ENCODE results near the gene UBE3B. TPM values are rescaled to one million over a fixed set of nuclear protein-coding genes. Genes with fewer than 3 reads are reported as not detected.

UBE3B gene
- total RNA-seq, 1 donor: 14.8 TPM

DNA sequence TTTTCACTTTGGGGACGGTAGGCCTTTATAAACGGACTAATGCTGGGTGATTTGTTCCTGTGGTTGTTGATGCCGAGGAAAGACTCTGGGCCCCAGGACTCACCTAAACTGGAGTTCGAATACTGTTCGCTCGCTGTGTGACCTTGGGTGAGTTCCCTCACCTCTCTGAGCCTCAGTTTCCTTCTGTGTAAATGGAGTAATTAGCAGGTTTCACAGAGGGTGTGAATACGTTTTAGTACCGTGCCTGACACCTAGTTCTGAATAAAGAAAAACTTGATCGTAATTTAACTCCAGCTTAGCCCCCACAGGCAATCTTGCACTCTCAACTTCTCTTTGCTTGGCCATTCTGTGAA, 505 bp downstream of the UBE3B start:
- Histone ChIP-seq H3K27me3 (ENCODE audit: insufficient read depth, low read length) (no peaks in the 10 kb centered on the region), H3K4me1 (ENCODE audit: insufficient read depth, low read length) (peaks cover 36% of the 10 kb centered on the region), H3K9me3 (ENCODE audit: low read depth, low read length) (no peaks in the 10 kb centered on the region), H3K4me3 (ENCODE audit: low read length) (peak overlapping the region; percentile 92)

DNA sequence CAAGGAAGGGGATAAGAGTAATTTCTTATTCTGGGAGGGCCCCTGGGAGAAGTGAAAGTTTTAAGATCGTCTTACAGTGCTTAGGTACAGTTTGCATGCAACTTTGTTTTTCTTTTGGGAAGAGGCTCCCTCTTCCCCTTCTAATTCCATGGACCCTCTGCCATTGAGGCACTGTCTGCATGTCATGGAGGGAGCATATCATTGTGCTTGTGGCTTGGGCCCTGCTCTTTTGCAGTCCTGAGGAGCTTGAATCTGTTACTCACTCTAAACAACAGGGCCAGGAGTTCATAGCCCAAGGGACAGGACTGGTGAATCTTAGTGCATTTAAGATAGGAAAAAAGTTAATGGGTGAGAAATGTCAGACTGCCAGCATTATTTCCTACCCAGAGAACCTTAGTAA, 2.3 kb downstream of the UBE3B start:
- H3K9me3 ChIP-seq (ENCODE audit: low read depth, low read length): no peaks in the 10 kb centered on the region

DNA sequence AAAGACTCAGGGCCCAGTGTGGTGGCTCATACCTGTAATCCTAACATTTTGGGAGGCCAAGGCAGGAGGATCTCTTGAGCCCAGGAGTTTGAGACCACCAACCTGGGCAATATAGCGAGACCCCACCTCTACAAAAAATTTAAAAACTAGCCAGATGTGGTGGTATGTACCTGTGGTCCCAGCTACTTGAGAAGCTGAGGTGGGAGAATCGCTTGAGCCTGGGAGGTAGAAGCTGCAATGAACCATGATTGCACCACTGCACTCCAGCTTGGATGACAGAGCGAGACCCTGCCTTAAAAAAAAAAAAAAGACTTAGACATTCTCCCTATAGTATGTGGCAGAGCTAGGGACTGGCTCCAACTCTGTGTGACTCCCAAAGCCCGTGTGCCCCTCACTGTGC, 2.9 kb downstream of the UBE3B start:
- peaks cover 29% of the 10 kb centered on the region for H3K4me1 ChIP-seq (ENCODE audit: insufficient read depth, low read length)
- no peaks in the 10 kb centered on the region for H3K9me3 ChIP-seq (ENCODE audit: low read depth, low read length)
- no peaks in the 10 kb centered on the region for H3K27me3 ChIP-seq (ENCODE audit: insufficient read depth, low read length)
- H3K4me3 ChIP-seq (ENCODE audit: low read length): no peak overlapping the region

More for the DNA sequence above, 2.3 kb downstream of the UBE3B start:
- H3K27me3 ChIP-seq (ENCODE audit: insufficient read depth, low read length): no peaks in the 10 kb centered on the region
- no peak overlapping the region for H3K4me3 ChIP-seq (ENCODE audit: low read length)
- peaks cover 35% of the 10 kb centered on the region for H3K4me1 ChIP-seq (ENCODE audit: insufficient read depth, low read length)

DNA sequence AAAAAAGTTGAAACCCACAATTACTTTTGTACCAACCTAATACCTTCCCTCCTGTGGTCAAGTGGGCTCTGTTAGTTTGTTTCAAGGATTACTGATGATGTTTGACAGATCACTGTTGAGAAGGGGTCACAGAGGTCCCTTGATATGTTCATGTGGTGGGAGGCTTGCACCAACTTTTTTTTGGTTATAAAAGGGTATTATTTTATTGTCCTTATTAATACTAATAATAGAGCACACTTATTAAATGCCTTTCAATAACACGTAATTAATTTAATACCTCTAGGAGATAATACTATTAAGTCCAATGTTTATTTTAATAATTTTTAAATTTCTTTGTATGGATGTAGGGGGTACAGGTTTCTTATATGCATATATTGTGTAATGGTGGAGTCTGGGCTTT, 4.4 kb downstream of the UBE3B start:
- Histone ChIP-seq H3K4me1 (ENCODE audit: insufficient read depth, low read length) (peaks cover 14% of the 10 kb centered on the region), H3K9me3 (ENCODE audit: low read depth, low read length) (no peaks in the 10 kb centered on the region), H3K4me3 (ENCODE audit: low read length) (no peak overlapping the region), H3K27me3 (ENCODE audit: insufficient read depth, low read length) (no peaks in the 10 kb centered on the region)

DNA sequence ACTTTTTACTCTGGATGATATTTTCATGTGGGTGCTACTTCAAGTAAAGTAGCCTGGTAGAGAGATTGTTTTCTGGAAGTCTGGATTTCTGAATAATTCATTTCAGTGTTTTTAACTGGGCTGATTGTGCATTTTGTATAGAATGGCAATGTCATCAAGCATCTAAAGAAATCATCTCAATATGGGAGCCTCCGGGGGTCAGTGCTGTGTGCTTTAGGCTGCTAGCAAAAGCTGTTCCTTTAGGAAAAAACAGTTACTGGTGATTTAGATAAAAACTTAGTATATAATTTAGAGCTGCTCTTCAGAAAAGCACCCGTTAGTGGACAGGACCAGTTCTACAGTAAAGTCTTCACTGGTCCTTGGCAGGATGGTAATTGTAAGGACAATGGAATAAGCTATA, 5.1 kb downstream of the UBE3B start:
- H3K4me1 ChIP-seq (ENCODE audit: insufficient read depth, low read length): peaks cover 14% of the 10 kb centered on the region
- H3K4me3 ChIP-seq (ENCODE audit: low read length): no peak overlapping the region
- no peaks in the 10 kb centered on the region for H3K27me3 ChIP-seq (ENCODE audit: insufficient read depth, low read length)
- no peaks in the 10 kb centered on the region for H3K9me3 ChIP-seq (ENCODE audit: low read depth, low read length)

DNA sequence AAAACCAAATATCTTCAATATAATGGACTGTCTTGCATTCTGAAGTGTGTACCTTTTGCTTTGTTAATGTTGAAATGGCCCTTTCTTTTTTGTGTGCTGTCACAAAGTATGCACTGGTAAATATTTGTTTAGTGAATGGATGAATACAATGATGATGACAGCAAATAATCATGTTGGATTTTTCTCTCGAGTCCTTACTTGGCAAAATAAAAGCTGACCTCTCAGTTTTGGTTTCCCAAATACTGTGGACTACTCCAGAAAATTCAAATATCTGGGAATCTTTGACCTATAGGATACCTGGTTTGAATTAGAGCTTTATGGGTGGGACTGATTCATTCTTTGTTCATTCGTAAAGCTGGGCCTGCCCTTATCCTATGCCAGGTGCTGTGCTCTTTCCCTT, 5.5 kb downstream of the UBE3B start:
- no peaks in the 10 kb centered on the region for H3K9me3 ChIP-seq (ENCODE audit: low read depth, low read length)
- H3K4me3 ChIP-seq (ENCODE audit: low read length): no peak overlapping the region
- H3K27me3 ChIP-seq (ENCODE audit: insufficient read depth, low read length): no peaks in the 10 kb centered on the region
- H3K4me1 ChIP-seq (ENCODE audit: insufficient read depth, low read length): peaks cover 13% of the 10 kb centered on the region

DNA sequence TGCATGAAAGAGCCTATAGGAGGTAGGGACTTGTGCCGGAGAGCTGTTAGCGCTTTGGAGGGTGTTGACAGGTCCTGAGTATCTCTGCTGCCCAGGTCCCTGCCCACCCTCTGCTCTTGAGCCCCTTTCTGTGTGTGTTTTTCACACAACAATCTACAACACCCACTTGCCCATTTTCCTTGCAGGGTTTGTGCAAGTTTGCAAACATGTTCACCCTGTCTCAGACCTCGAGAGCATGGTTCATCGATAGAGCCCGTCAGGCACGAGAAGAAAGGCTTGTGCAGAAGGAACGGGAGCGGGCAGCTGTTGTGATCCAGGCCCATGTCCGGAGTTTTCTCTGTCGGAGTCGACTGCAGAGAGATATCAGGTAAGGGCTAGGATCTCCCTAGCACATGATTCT, 5.9 kb downstream of the UBE3B start:
- no peaks in the 10 kb centered on the region for H3K9me3 ChIP-seq (ENCODE audit: low read depth, low read length)
- no peak overlapping the region for H3K4me3 ChIP-seq (ENCODE audit: low read length)
- no peaks in the 10 kb centered on the region for H3K27me3 ChIP-seq (ENCODE audit: insufficient read depth, low read length)
- H3K4me1 ChIP-seq (ENCODE audit: insufficient read depth, low read length): peaks cover 9% of the 10 kb centered on the region

DNA sequence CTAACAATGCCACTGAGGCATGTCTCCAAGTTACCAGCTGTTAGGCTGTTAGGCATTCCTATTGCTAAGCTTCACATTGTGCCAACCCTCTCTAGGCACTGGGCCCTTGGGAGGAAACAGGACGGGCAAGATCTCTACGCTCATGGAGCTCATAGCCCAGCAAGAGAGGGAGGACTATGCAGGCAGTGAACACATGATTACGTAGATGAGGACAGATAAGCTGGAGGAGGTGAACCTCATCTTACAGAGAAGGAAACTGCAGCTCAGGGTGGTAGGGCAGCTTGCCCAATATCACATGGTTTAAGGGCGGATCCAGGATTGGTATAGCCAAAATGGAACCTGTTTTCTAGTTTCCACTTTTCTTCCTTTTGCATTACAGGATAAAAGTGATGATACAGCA, 7.8 kb downstream of the UBE3B start:
- Histone ChIP-seq H3K4me1 (ENCODE audit: insufficient read depth, low read length) (no peaks in the 10 kb centered on the region), H3K4me3 (ENCODE audit: low read length) (no peak overlapping the region), H3K9me3 (ENCODE audit: low read depth, low read length) (no peaks in the 10 kb centered on the region), H3K27me3 (ENCODE audit: insufficient read depth, low read length) (no peaks in the 10 kb centered on the region)

DNA sequence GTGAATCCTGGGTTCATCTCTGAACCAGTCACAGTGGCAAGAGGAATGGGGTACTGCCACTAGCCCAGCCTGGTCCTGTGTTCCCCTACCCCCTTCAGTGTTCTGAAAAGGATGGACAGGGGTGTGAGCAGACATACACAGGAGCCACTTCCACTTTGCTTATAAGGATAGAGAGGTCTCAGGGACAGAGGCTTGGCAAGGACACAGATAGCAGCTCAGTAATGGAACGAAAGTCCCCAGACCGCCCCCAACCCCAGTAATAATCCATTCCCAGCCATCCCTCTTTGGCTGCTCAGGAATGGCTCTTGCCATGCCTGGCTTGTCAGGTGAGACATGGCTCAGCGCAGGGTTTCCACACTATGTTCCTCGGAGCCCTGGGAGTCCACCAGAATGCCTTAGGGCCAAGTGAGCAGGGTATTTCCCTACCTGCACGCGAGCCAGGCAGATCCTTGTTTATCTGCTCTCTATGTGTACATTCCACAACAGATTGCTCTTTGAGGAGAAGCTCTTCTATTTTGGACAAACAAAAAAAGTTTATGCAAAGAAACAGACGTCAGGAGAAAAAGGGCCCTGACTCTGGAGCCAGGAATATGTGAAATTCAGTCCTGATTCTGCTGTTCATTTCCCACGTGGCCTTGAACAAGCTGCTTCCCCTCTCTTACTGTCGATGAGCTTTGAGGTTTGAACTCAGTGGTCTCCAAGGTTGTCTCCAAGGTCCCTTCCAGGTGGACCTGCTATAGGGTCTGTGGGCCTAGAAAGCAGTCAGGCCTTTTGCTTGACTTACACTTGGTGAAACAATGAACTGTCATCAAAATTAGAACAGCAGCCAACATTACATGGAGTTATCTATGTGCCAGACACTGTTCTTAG, 10.0 kb downstream of the UBE3B start:
- Histone ChIP-seq H3K9me3 (ENCODE audit: low read depth, low read length) (no peaks in the 10 kb centered on the region), H3K4me3 (ENCODE audit: low read length) (no peak overlapping the region), H3K4me1 (ENCODE audit: insufficient read depth, low read length) (no peaks in the 10 kb centered on the region), H3K27me3 (ENCODE audit: insufficient read depth, low read length) (no peaks in the 10 kb centered on the region)

DNA sequence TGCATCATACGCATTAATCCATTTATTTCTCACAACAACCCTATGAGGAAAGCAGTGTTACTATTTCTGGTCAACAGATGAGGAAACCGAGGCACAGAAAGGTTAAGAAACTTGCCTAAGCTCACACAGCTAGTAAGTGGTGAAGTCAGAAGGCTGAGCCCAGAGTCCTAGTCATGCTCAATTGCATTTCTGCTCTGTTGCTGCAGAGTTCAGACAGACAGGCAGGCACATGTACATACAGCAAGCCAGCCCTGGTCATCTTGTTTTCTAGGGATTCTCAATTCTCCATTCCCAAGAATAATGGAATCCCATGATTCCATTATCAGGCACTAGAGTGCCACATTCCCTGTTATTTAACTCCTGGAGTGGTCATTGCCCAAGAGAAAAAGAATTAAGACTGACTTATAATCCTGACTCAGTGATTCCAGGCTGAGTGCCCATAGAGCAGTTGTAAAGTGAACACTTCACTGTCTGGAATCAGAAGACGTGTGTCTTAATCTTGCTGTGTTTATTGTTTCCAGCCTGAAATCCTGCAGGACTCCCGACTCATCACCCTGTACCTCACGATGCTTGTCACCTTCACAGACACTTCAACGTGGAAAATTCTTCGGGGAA, 10.7 kb downstream of the UBE3B start:
- no peak overlapping the region for H3K4me3 ChIP-seq (ENCODE audit: low read length)
- H3K27me3 ChIP-seq (ENCODE audit: insufficient read depth, low read length): no peaks in the 10 kb centered on the region
- no peaks in the 10 kb centered on the region for H3K9me3 ChIP-seq (ENCODE audit: low read depth, low read length)
- H3K4me1 ChIP-seq (ENCODE audit: insufficient read depth, low read length): no peaks in the 10 kb centered on the region

DNA sequence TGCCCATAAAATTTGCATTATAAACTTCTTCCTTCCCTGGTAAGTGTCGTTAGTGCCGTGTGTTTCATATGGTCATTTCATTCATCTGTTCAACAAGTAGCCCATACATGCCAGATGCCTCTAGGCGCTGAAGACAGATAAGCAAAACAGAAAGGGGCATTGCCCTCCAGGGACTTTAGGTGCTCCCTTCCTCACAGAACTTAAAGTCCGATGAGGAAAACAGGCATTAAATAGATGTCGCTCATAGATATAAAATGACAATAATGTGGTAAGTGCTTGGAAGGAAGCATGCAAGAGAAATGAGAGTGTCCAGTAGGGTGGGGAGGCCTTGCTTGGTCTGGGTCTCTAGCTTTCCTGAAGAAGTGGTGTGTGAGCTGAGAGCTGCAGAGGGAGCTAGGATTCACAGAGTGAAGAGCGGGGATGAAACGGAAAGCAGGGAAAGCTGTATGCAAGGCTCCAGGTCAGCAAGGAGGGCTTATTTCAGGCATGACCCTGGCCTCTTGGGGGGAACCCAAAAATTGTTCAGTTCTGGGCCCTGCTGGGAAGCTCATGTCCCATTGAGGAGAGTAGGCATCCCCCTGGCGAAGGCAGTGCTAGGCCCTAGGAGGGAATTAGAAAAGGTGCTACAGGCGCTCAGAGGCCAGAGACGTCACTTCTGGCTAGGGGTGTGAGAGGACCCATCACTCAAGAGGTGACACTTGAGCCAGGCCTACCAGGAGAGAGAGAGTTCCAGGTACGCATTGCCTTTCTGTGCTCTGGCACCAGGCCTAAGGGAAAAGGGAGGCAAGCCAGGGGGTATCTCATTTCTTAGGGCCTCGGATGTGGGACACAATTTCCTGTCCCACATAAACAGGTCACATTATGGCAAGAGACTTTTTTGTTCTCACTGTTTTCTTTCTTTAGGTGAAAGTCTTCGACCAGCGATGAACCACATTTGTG, 11.9 kb downstream of the UBE3B start:
- no peak overlapping the region for H3K4me3 ChIP-seq (ENCODE audit: low read length)
- H3K9me3 ChIP-seq (ENCODE audit: low read depth, low read length): no peaks in the 10 kb centered on the region
- H3K4me1 ChIP-seq (ENCODE audit: insufficient read depth, low read length): no peaks in the 10 kb centered on the region
- H3K27me3 ChIP-seq (ENCODE audit: insufficient read depth, low read length): no peaks in the 10 kb centered on the region

DNA sequence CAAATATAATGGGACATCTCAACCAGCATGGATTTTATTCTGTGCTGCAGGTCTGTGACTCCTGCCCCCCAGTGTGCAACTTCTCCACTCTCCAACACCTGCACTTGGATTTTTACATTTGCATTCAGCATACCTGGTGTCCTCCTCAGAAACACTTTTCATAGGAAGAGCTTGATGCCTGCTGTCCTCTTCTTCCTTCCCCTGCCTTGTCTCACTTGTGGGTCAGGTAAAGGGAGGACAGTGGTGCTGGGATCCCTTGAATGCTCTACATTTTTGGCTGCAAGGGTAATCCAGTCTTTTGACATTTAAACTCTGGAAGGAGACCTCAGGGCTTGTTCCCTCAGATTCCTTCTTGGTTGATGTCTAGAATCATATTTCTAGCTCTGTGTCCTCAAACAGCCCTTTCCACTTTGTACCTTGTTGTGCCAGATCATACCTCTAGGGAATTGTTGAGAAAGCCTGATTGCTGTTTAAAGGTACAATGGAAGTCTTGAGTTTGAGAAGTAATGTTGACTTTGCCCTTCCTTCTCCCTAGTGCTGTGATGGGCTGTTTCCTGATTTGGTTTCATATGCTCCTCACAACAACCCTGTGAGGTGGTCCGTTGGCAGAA, 12.6 kb downstream of the UBE3B start:
- H3K4me3 ChIP-seq (ENCODE audit: low read length): no peak overlapping the region
- no peaks in the 10 kb centered on the region for H3K9me3 ChIP-seq (ENCODE audit: low read depth, low read length)
- no peaks in the 10 kb centered on the region for H3K4me1 ChIP-seq (ENCODE audit: insufficient read depth, low read length)
- H3K27me3 ChIP-seq (ENCODE audit: insufficient read depth, low read length): no peaks in the 10 kb centered on the region

DNA sequence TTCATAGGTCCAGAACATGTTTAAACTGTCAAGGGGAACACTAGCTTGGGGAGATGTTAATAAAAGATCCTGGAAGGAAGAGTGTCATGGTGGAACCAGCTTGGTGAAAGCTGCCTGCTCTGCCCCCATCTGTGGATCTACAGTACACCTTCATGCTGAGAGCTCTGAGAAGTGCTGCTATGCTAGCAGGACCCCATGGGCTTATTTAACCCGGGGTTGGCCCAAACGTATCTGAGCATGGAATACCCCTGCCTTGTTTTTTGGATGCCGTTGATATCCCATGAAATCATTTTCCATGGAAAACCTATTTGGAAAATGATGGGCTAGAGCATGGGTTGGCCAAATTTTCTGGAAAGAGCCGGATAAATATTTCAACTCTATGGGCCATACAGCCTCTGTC, 14.2 kb downstream of the UBE3B start:
- no peaks in the 10 kb centered on the region for H3K4me1 ChIP-seq (ENCODE audit: insufficient read depth, low read length)
- H3K9me3 ChIP-seq (ENCODE audit: low read depth, low read length): no peaks in the 10 kb centered on the region
- no peaks in the 10 kb centered on the region for H3K27me3 ChIP-seq (ENCODE audit: insufficient read depth, low read length)
- H3K4me3 ChIP-seq (ENCODE audit: low read length): no peak overlapping the region

DNA sequence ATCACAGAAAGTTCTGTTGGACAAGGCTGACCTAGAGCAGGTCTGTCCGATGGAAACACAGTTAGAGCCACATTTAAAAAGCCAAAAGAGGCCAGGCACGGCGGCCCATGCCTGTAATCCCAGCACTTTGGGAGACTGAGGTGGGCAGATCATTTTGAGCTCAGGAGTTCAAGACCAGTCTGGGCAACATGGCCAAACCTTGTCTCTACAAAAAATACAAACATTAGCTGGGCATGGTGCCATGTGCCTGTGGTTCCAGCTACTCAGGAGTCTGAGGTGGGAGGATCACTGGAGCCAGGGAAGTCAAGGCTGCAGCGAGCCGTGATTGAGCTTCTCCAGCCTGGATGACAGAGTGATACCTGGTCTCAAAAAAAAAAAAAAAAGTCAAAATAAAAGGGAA, 14.9 kb downstream of the UBE3B start:
- H3K9me3 ChIP-seq (ENCODE audit: low read depth, low read length): no peaks in the 10 kb centered on the region
- H3K4me3 ChIP-seq (ENCODE audit: low read length): no peak overlapping the region
- H3K4me1 ChIP-seq (ENCODE audit: insufficient read depth, low read length): no peaks in the 10 kb centered on the region
- no peaks in the 10 kb centered on the region for H3K27me3 ChIP-seq (ENCODE audit: insufficient read depth, low read length)

DNA sequence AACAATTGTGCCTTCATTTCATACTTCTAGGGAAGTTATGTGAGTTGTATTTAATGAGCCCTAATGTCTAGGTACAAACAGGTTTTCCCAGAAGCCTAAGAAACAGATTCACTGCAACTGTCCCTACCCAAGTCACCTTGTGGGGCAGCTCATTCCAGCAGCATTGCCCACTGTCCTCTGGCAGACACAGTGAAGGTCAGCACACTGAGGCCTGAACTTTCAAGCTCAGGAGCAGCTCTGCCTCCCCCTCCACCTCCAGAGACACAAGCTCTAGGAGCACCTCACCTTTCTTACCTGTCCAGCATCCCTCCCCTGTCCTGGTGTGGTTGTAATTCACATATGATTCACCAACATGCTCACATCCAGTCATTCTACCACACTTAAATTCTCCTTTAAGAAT, 15.7 kb downstream of the UBE3B start:
- Histone ChIP-seq H3K4me3 (ENCODE audit: low read length) (no peak overlapping the region), H3K27me3 (ENCODE audit: insufficient read depth, low read length) (no peaks in the 10 kb centered on the region), H3K9me3 (ENCODE audit: low read depth, low read length) (no peaks in the 10 kb centered on the region), H3K4me1 (ENCODE audit: insufficient read depth, low read length) (no peaks in the 10 kb centered on the region)
